GM23338 (cell line): ENCODE data around the gene SPINK5. TPM values are rescaled to one million over a fixed set of nuclear protein-coding genes. Genes with fewer than 3 reads are reported as not detected.

Source experiments
- ATAC-seq: fragments of 200-7000 bp; cut with Tn5 transposase; 3 replicates; pipeline ENCODE4 v1.9.1; 2020
- DNase-seq: peaks from one replicate; pipeline ENCODE4 v3.0.0-alpha.2; 2015; ENCODE audit warnings: low spot score
- H2AFZ ChIP-seq: fragments of 200-600 bp; sonication (generic); 2 replicates; pipeline ENCODE4 v1.8.0; 2016; ENCODE audit warnings: antibody characterized with exemption, mild to moderate bottlenecking, moderate library complexity
- H3F3A ChIP-seq: fragments of 200-600 bp; sonication (generic); replicated peaks from 2 replicates; pipeline ENCODE4 v1.8.0; 2017; ENCODE audit warnings: antibody characterized with exemption, mixed run types, low read depth
- H3K27ac ChIP-seq: fragments of 200-600 bp; sonication (generic); 2 replicates; pipeline ENCODE4 v1.6.1; 2016; ENCODE audit warnings: low read depth
- H3K27me3 ChIP-seq: fragments of 200-600 bp; sonication (generic); 2 replicates; pipeline ENCODE4 v1.8.0; 2016; ENCODE audit warnings: mild to moderate bottlenecking, mixed run types, moderate library complexity; ENCODE audit not compliant: insufficient read depth
- H3K36me3 ChIP-seq: fragments of 200-600 bp; sonication (generic); 2 replicates; pipeline ENCODE4 v1.8.0; 2016; ENCODE audit warnings: mild to moderate bottlenecking; ENCODE audit not compliant: insufficient read depth
- H3K4me1 ChIP-seq: fragments of 200-600 bp; sonication (generic); 2 replicates; pipeline ENCODE4 v1.8.0; 2016; ENCODE audit warnings: mild to moderate bottlenecking, moderate library complexity; ENCODE audit not compliant: insufficient read depth
- H3K4me2 ChIP-seq: fragments of 200-600 bp; sonication (generic); 2 replicates; pipeline ENCODE4 v1.7.1; 2017; ENCODE audit warnings: mixed run types
- H3K4me3 ChIP-seq: fragments of 200-600 bp; sonication (generic); 2 replicates; pipeline ENCODE4 v1.6.1; 2016; ENCODE audit warnings: mixed run types
- H3K79me2 ChIP-seq: fragments of 200-600 bp; sonication (generic); replicated peaks from 2 replicates; pipeline ENCODE4 v1.8.0; 2017; ENCODE audit warnings: mild to moderate bottlenecking; ENCODE audit not compliant: insufficient read depth
- H3K9me2 ChIP-seq: fragments of 200-600 bp; sonication (generic); 2 replicates; pipeline ENCODE4 v1.8.0; 2017; ENCODE audit not compliant: insufficient read depth
- H4K20me1 ChIP-seq: fragments of 200-600 bp; sonication (generic); replicated peaks from 2 replicates; pipeline ENCODE4 v1.8.0; 2017; ENCODE audit warnings: mild to moderate bottlenecking; ENCODE audit not compliant: insufficient read depth
- H3K27ac Mint-ChIP-seq: 2 replicates; pipeline ENCODE4 v1.8.0; 2020; ENCODE audit warnings: inconsistent platforms, mild to moderate bottlenecking, moderate library complexity, mixed read lengths
- H3K27me3 Mint-ChIP-seq: 3 replicates; pipeline ENCODE4 v1.8.0; 2022; ENCODE audit warnings: low read depth, mild to moderate bottlenecking, moderate library complexity, mixed read lengths, inconsistent platforms; ENCODE audit not compliant: insufficient read depth, poor library complexity
- H3K36me3 Mint-ChIP-seq: 3 replicates; pipeline ENCODE4 v1.8.0; 2021; ENCODE audit warnings: low read depth, mild to moderate bottlenecking, inconsistent platforms, moderate library complexity, mixed read lengths
- H3K4me1 Mint-ChIP-seq: 3 replicates; pipeline ENCODE4 v1.8.0; 2020; ENCODE audit warnings: mild to moderate bottlenecking, inconsistent platforms, mixed read lengths
- H3K4me3 Mint-ChIP-seq: 3 replicates; pipeline ENCODE4 v1.8.0; 2021; ENCODE audit warnings: moderate library complexity, mild to moderate bottlenecking, inconsistent platforms, mixed read lengths
- H3K9me3 Mint-ChIP-seq: 3 replicates; pipeline ENCODE4 v1.8.0; 2020; ENCODE audit warnings: moderate library complexity, mild to moderate bottlenecking, inconsistent platforms, mixed read lengths
- ETS1 ChIP-seq: IDR thresholded peaks from 2 replicates; pipeline ENCODE4 v1.6.1; 2016; ENCODE audit warnings: antibody characterized with exemption
- REST ChIP-seq: IDR thresholded peaks from one replicate; pipeline ENCODE4 v1.6.1; 2018; ENCODE audit warnings: antibody characterized with exemption; ENCODE audit not compliant: unreplicated experiment
- STAT1 ChIP-seq: IDR thresholded peaks from one replicate; pipeline ENCODE4 v1.6.1; 2016; ENCODE audit warnings: antibody characterized with exemption; ENCODE audit not compliant: unreplicated experiment
- ZNF331 ChIP-seq: fragments of 250-450 bp; sonication (Bioruptor Pico); IDR thresholded peaks from 2 replicates; pipeline ENCODE4 v1.5.0; 2020; ENCODE audit warnings: low read depth, mild to moderate bottlenecking, moderate library complexity
- ZNF462 ChIP-seq: fragments of 250-450 bp; sonication (Bioruptor Pico); IDR thresholded peaks from 2 replicates; pipeline ENCODE4 v1.5.0; 2020; ENCODE audit warnings: mild to moderate bottlenecking, moderate library complexity
- polyA plus RNA-seq: library from polyadenylated mRNA; unstranded; fragments of >200 nt; fragmentation: Nextera tagmentation; extraction: Ambion mirVana; gene quantifications from 2 replicates; pipeline ENCODE4 v1.2.1, GENCODE V29; 2016
- total RNA-seq: library from RNA; depleted of rRNA; stranded (reverse); fragments of >200 nt; shearing (Covaris generic); gene quantifications from 2 replicates; pipeline ENCODE4 v1.2.3, GENCODE V29; 2014
- TF ChIP-seq, protein P1 (sequence below), 2 experiments: fragments of 200-600 bp in 1 of 2; sonication (generic) in 1 of 2; conservative IDR thresholded peaks; 2 replicates each; pipeline versions ENCODE4 v1.5.1 to v1.6.1; 2016 to 2017; ENCODE audit warnings: antibody characterized with exemption in 2 of 2, low read depth in 2 of 2, mild to moderate bottlenecking in 2 of 2, moderate library complexity in 1 of 2

SPINK5 gene
- total and polyA plus RNA-seq, 2 experiments from 2014 or later = 4.5 to 8.8 TPM

DNA sequence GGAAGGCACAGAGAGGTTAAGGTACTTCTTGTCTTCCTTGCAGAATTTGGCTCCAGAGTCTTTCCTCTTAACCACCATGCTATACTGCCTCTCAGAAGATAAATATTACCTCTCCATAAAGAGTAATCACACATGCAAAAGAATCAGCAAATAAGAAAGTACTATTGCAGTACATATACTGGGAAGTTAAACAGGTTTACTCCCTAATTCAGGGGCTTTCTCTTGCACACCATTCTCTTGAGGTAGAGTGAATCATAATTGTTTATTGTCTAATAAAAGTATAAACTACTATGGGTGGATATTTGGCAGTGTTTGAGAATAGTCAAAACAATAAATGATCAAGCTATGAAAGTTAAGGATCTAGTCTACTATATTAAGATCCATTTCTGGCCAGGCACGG is 40.4 kb downstream of the SPINK5 start (continued):
- TF ChIP-seq REST (no peak), STAT1 (no peak), ETS1 (no peak), ZNF331 (CRISPR knock-in tag) (no peak)
- TF ChIP-seq, protein P1, sequence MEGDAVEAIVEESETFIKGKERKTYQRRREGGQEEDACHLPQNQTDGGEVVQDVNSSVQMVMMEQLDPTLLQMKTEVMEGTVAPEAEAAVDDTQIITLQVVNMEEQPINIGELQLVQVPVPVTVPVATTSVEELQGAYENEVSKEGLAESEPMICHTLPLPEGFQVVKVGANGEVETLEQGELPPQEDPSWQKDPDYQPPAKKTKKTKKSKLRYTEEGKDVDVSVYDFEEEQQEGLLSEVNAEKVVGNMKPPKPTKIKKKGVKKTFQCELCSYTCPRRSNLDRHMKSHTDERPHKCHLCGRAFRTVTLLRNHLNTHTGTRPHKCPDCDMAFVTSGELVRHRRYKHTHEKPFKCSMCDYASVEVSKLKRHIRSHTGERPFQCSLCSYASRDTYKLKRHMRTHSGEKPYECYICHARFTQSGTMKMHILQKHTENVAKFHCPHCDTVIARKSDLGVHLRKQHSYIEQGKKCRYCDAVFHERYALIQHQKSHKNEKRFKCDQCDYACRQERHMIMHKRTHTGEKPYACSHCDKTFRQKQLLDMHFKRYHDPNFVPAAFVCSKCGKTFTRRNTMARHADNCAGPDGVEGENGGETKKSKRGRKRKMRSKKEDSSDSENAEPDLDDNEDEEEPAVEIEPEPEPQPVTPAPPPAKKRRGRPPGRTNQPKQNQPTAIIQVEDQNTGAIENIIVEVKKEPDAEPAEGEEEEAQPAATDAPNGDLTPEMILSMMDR (conservative IDR thresholded peaks at IDR 0.05; ENCODE audit: low read depth in 2 of 2) = no peak

- Histone ChIP-seq H3F3A (no peaks in the 10 kb centered on the region), H3K27ac (no peak overlapping the region), H2AFZ (no peak overlapping the region), H4K20me1 (no peaks in the 10 kb centered on the region; the same call in 1 of the 2 replicates), H3K79me2 (no peaks in the 10 kb centered on the region), H3K9me2 (no peaks in the 10 kb centered on the region), H3K4me3 (no peak overlapping the region), H3K4me1 (no peaks in the 10 kb centered on the region), H3K27me3 (no peaks in the 10 kb centered on the region), H3K4me2 (no peak overlapping the region), H3K36me3 (peaks cover 6% of the 10 kb centered on the region; the same call in 1 of the 2 replicates)
- DNase-seq = peak; percentile 14
- Mint-ChIP-seq H3K4me1 (peaks cover 8% of the 10 kb centered on the region; the same call in 2 of the 3 replicates), H3K9me3 (no peaks in the 10 kb centered on the region), H3K27ac (no peak overlapping the region), H3K4me3 (no peak overlapping the region), H3K27me3 (no peaks in the 10 kb centered on the region), H3K36me3 (no peaks in the 10 kb centered on the region)
- TF ChIP-seq ZNF462 = no peak
- TF ChIP-seq, protein P1 (conservative IDR thresholded peaks at IDR 0.05; ENCODE audit: low read depth in 2 of 2) = peak; percentile 18 to 45; a peak in 2 of 4 replicates
- peak; percentile 77 for ATAC-seq
Measured at GRCh38 chr5:148107608-148108007, 43.8 kb downstream of the SPINK5 start.
